HS-27A (cell line): ENCODE measurements around the gene SYT13.

Experiments used
- DNase-seq: peaks from one replicate; pipeline ENCODE4 v3.0.0-alpha.2; 2012; ENCODE audit warnings: low read depth, missing footprints

The SYT13 gene

GRCh38 chr11:45216901-45217300, 69.2 kb downstream of the SYT13 start:
- no peak for DNase-seq

GRCh38 chr11:45216031-45216430, 70.1 kb downstream of the SYT13 start:
- no peak for DNase-seq

GRCh38 chr11:45215098-45215865, 70.9 kb downstream of the SYT13 start:
- no peak for DNase-seq

DNA sequence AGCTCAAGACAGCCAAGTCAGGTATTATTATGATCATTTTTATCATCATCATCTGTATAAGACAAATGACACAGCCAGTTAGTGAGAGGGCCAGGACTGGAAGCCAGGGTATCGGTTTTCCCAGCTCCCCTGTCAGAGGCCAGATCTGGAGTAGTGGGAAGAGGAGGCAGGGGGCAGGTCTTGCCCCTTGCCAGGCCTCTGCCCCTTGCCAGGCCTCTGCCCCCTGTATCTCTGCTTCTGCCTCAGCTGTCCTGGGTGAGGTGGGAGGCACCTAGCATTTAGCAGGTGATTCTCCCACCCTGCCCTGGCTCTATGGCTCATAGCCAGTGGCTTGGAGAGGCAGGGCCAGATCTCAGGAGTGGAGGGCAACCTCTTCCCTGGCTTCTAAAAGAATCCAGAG, 72.4 kb downstream of the SYT13 start:
- DNase-seq = no peak

DNA sequence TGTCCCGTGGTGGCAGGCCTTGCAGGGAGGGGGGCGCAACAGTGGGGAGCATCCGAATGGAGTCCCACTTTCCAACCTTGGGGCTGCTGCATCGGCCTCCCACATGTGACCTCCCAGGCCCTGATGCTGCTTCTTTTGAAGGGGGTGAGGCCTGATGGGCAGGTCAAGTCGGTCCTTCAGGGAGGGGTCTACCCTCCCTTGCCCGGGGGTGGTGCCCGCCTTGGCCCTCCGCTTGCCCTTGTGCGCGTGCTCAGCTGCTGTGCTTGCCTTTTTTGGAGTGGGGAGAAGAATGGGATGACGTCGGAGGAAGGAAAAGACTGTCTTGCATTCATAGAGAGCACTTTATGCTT, 72.8 kb downstream of the SYT13 start:
- no peak for DNase-seq

DNA sequence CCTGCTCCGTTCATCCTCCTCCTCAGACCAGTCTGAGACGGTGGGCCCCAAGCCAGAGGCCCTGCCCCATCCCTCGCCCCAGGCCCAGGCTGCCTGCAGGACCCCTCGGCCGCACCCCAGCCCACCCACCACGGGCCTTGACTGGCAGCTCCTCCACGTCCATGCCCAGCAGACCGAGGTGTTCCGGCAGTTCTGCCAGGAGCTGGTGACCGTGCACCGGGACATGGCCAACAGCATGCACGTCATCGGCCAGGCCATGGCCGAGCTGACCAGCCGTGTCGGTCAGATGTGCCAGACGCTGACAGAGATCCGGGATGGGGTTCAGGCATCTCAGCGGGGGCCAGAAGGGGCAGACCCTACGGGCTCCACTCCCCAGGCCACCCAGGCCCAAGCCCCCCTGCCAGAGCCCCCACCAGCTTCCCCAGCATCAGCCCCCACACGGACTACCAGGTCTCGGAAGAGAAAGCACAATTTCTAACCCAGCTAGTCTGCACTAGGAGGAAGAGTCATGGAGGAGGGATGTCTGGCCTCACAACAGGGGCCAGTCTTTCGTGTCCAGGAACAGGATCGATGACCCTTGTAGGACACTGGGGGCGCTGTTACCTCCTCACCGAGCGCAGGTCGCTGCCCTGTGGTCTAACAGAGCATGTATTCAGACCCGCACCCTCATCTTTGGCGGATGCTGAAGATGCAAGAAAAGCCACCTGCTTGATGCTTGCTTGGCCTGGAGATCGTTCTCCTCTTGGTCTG, 73.4 kb downstream of the SYT13 start:
- DNase-seq = no peak

- no peak for DNase-seq
These were observed 74.4 kb downstream of the SYT13 start for GRCh38 chr11:45211732-45212131.

- DNase-seq = no peak
These were observed 75.3 kb downstream of the SYT13 start for GRCh38 chr11:45210846-45211245.

GRCh38 chr11:45209891-45210699, 76.0 kb downstream of the SYT13 start:
- no peak for DNase-seq

GRCh38 chr11:45209000-45209879, 76.9 kb downstream of the SYT13 start:
- no peak for DNase-seq

DNA sequence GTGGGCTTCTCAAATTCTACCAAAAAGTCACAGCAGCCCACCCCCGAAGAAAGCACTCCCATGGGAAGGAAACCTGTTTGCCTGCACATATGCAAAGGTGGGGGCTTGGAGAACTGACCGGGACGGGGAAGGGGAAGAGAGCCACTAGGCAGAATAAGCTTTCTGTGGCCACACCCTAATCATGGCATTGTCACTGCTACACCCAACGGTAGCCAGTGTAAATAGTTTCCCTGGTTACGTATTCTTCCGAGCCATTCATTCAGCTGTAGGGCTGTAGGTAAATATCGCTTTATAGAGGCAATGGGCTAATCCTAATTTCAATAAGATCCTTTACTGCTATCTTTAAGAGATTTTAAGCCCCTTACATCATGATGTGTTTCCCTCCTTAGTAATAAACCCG, 78.0 kb downstream of the SYT13 start:
- DNase-seq = no peak

- no peak for DNase-seq
These were observed 80.2 kb downstream of the SYT13 start for GRCh38 chr11:45205978-45206377.

- DNase-seq = no peak
These were observed 81.4 kb downstream of the SYT13 start for GRCh38 chr11:45204761-45205160.

DNA sequence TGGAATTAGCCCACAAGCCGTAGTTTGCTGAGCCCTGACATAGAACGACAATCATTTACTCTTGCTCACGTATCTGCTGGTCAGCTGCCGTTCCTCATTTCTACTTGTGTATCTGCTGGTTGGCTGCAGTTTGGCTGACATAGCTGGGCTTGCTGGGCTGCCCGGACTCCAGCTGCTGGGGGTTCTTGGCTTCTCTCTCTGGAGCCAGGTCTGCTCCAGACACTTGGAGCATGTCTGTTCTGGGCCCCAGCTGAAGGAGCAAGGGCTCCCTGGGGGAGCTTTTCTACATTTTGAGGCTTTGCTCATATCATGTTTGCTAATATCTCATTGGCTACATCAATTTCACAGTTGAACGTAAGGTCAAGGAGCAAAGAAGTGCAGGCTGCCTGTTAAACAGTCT, 92.4 kb downstream of the SYT13 start:
- no peak for DNase-seq
